ENCODE measurements around the gene NRROS.

- TF ChIP-seq CTCF (IDR thresholded peaks at IDR 0.05) (no peak), POLR2A (IDR thresholded peaks at IDR 0.05) (no peak)
These were observed 60.3 kb downstream of the NRROS start for GRCh38 chr3:196699749-196700148.

Data from body of pancreas (tissue), 4 donors.